Skeletal muscle satellite cell (primary cell): Measurements from ENCODE around the gene ARHGEF39.

Experiments used
- H3K27me3 ChIP-seq: 2 replicates; pipeline ENCODE4 v1.7.0; 2013; ENCODE audit warnings: low read length; ENCODE audit not compliant: control insufficient read depth, insufficient read depth
- H3K36me3 ChIP-seq: 2 replicates; pipeline ENCODE4 v1.7.0; 2013; ENCODE audit warnings: mild to moderate bottlenecking, control low read depth, low read length; ENCODE audit not compliant: insufficient read depth
- H3K4me1 ChIP-seq: 2 replicates; pipeline ENCODE4 v1.7.0; 2013; ENCODE audit warnings: low read length; ENCODE audit not compliant: control insufficient read depth, insufficient read depth
- H3K4me2 ChIP-seq: 2 replicates; pipeline ENCODE4 v1.7.0; 2013; ENCODE audit warnings: mild to moderate bottlenecking, low read length
- H3K4me3 ChIP-seq: 2 replicates; pipeline ENCODE4 v1.7.0; 2013; ENCODE audit warnings: low read length
- H3K9ac ChIP-seq: 2 replicates; pipeline ENCODE4 v1.7.0; 2013; ENCODE audit warnings: mild to moderate bottlenecking, low read depth, low read length, moderate library complexity
- H3K9me3 ChIP-seq: replicated peaks from 2 replicates; pipeline ENCODE4 v1.7.0; 2013; ENCODE audit warnings: mild to moderate bottlenecking, control low read depth, low read length

The ARHGEF39 gene

DNA sequence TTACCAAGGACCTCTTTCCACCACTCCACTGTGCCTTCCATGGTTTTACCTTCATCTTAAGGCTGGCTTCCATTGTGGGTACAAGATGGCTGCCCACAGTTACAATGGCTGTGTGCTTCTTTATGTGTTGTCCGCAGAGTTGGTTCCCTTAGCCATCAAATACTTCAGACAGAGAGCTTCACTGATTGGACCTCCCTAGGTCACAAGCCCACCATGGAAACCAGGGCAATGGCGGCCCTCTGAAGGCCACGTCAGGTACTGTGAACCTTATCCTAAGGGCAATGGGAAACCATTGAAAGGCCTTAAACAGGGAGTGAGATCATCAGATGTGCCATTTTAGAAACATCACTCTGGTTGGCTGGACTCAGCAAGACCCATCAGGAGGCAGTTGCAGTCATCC, 2.9 kb upstream of the ARHGEF39 start:
- H3K9ac ChIP-seq: no peak overlapping the region
- peaks cover 23% of the 10 kb centered on the region for H3K4me1 ChIP-seq
- no peaks in the 10 kb centered on the region for H3K9me3 ChIP-seq
- no peaks in the 10 kb centered on the region for H3K27me3 ChIP-seq
- H3K36me3 ChIP-seq: no peaks in the 10 kb centered on the region
- no peak overlapping the region for H3K4me3 ChIP-seq
- no peak overlapping the region for H3K4me2 ChIP-seq

GRCh38 chr9:35666549-35666948, 1.6 kb upstream of the ARHGEF39 start:
- no peaks in the 10 kb centered on the region for H3K27me3 ChIP-seq
- no peak overlapping the region for H3K9ac ChIP-seq
- H3K9me3 ChIP-seq: no peaks in the 10 kb centered on the region
- H3K4me2 ChIP-seq: no peak overlapping the region
- peaks cover 7% of the 10 kb centered on the region for H3K36me3 ChIP-seq
- H3K4me3 ChIP-seq: no peak overlapping the region
- H3K4me1 ChIP-seq: peaks cover 23% of the 10 kb centered on the region

DNA sequence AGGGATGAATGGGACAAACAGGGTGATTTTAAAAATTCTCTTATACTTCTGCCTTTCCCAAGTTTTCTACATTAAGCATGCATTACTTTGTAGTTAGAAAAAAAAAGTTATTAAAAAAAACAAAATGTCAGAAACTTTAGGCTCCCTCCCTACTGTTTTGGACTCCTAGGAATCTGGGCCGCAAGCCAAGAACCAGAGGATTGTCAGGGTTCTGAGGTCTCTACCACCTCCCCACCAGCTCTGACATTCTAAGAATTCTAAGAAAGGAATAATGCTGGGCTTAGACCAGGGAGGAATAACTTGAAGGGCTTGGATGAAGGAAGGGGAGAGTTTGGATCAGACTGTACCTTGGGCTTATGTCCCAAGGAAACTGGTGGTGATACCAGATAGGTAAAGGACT, 1.1 kb upstream of the ARHGEF39 start:
- H3K9ac ChIP-seq: no peak overlapping the region
- no peaks in the 10 kb centered on the region for H3K9me3 ChIP-seq
- H3K4me1 ChIP-seq: peaks cover 26% of the 10 kb centered on the region
- H3K27me3 ChIP-seq: no peaks in the 10 kb centered on the region
- peaks cover 7% of the 10 kb centered on the region for H3K36me3 ChIP-seq
- H3K4me2 ChIP-seq: no peak overlapping the region
- H3K4me3 ChIP-seq: no peak overlapping the region

GRCh38 chr9:35665471-35665818, 450 bp upstream of the ARHGEF39 start:
- Histone ChIP-seq H3K4me3 (peak overlapping the region; percentile 75), H3K9me3 (no peaks in the 10 kb centered on the region), H3K4me2 (peak overlapping the region; percentile 91), H3K27me3 (no peaks in the 10 kb centered on the region), H3K9ac (peak overlapping the region; percentile 74), H3K36me3 (peaks cover 11% of the 10 kb centered on the region), H3K4me1 (peaks cover 32% of the 10 kb centered on the region)

DNA sequence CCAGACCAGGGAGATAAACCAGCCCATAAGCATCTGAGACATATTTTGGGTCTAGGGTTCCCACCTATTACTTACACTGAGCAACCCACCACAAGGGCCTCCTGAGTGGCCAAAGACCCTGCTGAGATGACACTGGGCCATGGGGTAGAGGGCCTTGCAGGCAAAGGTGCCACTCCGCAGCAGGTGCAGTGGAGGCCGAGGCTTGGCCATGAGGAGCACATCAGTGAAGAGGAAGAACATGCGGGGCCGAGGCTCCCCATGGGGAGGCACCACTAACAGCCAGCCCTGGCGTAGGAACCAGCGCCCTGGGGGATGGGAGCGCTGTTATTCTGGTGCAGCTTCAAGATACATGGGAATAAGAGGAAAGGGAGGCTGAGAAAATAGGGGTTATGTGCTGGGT, 2.6 kb downstream of the ARHGEF39 start:
- no peak overlapping the region for H3K4me2 ChIP-seq
- H3K9ac ChIP-seq: no peak overlapping the region
- H3K4me1 ChIP-seq: peaks cover 42% of the 10 kb centered on the region
- peaks cover 16% of the 10 kb centered on the region for H3K36me3 ChIP-seq
- H3K27me3 ChIP-seq: no peaks in the 10 kb centered on the region
- H3K4me3 ChIP-seq: no peak overlapping the region
- no peaks in the 10 kb centered on the region for H3K9me3 ChIP-seq

GRCh38 chr9:35661756-35662350, 3.1 kb downstream of the ARHGEF39 start:
- peaks cover 47% of the 10 kb centered on the region for H3K4me1 ChIP-seq
- no peaks in the 10 kb centered on the region for H3K9me3 ChIP-seq
- H3K9ac ChIP-seq: no peak overlapping the region
- peaks cover 16% of the 10 kb centered on the region for H3K36me3 ChIP-seq
- no peak overlapping the region for H3K4me2 ChIP-seq
- no peaks in the 10 kb centered on the region for H3K27me3 ChIP-seq
- H3K4me3 ChIP-seq: no peak overlapping the region

DNA sequence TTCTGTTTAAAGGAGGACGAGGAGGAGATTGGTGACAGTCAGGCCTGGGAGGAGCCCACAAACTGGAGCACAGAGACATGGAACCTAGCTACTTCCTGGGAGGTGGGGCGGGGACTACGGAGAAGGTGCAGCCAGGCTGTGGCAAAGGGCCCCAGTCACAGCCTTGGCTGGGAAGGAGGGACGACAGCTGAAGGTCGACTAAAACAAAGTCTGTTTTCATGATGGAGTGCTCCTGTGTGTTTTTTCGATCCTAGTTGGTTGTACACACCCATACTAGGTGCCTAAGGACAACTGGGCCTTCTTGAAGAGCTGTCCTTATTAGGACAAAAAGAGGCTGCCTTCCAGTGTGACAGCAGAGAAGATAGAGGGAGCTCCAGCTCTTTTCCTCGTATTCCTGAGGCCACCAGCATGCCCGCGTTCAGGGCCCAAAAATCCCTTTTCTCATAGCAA, 4.0 kb downstream of the ARHGEF39 start:
- peaks cover 43% of the 10 kb centered on the region for H3K4me1 ChIP-seq
- H3K36me3 ChIP-seq: peaks cover 16% of the 10 kb centered on the region
- H3K27me3 ChIP-seq: no peaks in the 10 kb centered on the region
- H3K4me3 ChIP-seq: no peak overlapping the region
- no peak overlapping the region for H3K4me2 ChIP-seq
- no peak overlapping the region for H3K9ac ChIP-seq
- H3K9me3 ChIP-seq: no peaks in the 10 kb centered on the region

DNA sequence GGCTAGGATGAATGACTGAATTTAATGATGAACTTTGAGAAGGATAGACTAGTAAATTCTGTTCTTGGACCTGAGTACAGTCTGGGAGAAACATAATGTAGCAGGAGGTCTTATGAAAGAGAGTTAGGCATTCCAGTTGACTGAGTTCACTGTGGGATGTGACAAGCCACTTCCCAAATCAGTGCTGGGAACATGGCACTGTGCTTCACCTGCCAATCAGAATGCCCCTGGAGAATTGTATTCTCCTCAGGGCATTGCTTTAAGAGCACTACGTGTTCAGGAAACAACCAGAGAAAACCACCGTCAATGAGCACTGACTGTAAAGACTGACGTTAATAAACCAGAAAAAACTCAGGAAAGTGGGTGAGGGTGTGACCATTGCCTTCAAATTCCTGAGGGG, 5.7 kb downstream of the ARHGEF39 start:
- no peaks in the 10 kb centered on the region for H3K9me3 ChIP-seq
- H3K4me3 ChIP-seq: peak overlapping the region; percentile 91
- peaks cover 31% of the 10 kb centered on the region for H3K4me1 ChIP-seq
- H3K9ac ChIP-seq: peak overlapping the region; percentile 93
- H3K27me3 ChIP-seq: no peaks in the 10 kb centered on the region
- H3K4me2 ChIP-seq: peak overlapping the region; percentile 83
- peaks cover 16% of the 10 kb centered on the region for H3K36me3 ChIP-seq

DNA sequence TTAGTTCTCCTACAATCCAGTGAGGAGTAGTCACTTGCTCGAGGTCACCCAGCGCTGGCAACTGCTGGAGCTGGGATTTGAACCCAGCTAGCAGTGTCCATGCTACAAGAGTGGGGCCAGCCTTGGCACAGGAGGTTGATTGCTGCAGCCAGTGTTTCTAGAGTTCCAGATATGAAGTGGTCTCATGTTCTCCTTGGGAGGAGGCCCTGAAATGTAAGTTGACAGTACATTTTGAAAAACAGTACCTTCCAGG, 6.1 kb downstream of the ARHGEF39 start:
- no peaks in the 10 kb centered on the region for H3K27me3 ChIP-seq
- peak overlapping the region; percentile 93 for H3K9ac ChIP-seq
- H3K36me3 ChIP-seq: peaks cover 16% of the 10 kb centered on the region
- H3K4me2 ChIP-seq: peak overlapping the region; percentile 83
- H3K4me1 ChIP-seq: peaks cover 27% of the 10 kb centered on the region
- H3K9me3 ChIP-seq: no peaks in the 10 kb centered on the region
- H3K4me3 ChIP-seq: peak overlapping the region; percentile 91

GRCh38 chr9:35658137-35658967, 6.6 kb downstream of the ARHGEF39 start, which contains the start of gene CCDC107:
Gene CCDC107, plus strand, starts transcription at chr9:35658292. Its CDS starts 88 bp downstream, at chr9:35658380.
- Histone ChIP-seq H3K4me1 (peaks cover 24% of the 10 kb centered on the region), H3K4me3 (peak within 1 kb of the TSS; percentile 91), H3K9me3 (no peaks in the 10 kb centered on the region), H3K36me3 (peaks cover 16% of the 10 kb centered on the region), H3K4me2 (peak within 1 kb of the TSS; percentile 83), H3K9ac (peak within 1 kb of the TSS; percentile 93), H3K27me3 (no peaks in the 10 kb centered on the region)

DNA sequence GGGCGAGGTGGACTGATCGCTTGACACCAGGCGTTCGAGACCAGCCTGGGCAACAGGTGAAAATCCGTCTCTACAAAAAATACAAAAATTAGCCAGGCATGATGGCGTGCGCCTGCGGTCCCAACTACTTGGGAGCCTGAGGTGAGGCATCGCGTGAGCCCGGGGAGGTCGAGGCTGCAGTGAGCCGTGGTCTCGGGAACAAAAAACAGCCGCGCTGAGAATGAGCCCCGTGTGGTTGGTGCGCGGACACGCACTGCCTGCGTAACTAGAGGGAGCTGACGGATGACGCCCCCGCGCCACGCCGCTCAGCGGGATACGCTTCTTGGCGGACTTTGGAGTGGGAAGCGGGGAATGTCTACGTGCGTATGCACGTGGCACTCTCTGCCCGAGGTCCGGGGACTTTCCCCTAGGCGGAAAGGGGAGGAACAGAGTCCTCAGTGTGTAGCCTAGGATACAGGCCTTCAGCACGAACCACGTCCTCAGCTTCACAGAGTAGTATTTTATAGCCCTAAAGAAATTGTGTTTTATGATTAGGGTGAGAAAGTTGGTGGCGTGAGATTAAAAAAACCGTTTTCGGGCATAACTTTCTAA, 7.4 kb downstream of the ARHGEF39 start, which contains the start of gene RMRP:
Gene RMRP, minus strand, starts transcription at position 474 of the 591 bp plus-strand sequence.
- H3K9me3 ChIP-seq: no peaks in the 10 kb centered on the region
- H3K9ac ChIP-seq: peak within 1 kb of the TSS; percentile 93
- peaks cover 16% of the 10 kb centered on the region for H3K36me3 ChIP-seq
- no peaks in the 10 kb centered on the region for H3K27me3 ChIP-seq
- H3K4me2 ChIP-seq: peak within 1 kb of the TSS; percentile 83
- H3K4me1 ChIP-seq: peaks cover 28% of the 10 kb centered on the region
- H3K4me3 ChIP-seq: peak within 1 kb of the TSS; percentile 91
